Measurements from ENCODE around the gene MTHFD1L.

DNA sequence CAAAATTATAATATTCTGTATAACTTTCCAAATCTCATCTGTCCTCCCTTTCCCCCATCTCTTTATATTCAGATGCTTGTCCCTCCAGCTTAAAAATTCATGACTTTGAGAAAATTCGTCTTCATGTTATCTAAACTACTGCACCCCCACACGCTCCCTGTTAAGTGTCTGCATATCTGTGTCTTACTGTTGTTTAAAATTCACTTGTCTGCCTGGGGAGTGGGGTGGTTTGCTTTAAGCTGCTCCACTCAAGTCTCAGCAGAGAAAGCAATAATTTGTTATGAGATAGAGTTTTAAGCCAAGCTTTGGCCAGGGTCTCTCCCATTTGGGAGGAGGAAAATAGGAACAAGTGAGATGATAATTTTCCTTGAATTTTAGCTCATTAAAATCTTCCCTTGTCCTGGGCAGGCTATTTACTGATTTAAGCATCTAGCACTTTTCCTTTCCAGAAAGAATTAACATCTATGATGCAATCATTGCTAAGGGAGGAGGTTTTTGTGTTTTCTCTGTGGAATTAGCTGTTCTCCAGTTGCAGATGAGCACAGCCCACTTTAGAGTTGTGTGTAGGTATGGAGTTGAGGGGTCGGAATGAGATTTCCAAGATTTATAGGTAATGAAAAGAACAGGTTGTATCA is 36.8 kb downstream of the MTHFD1L start:
- TF ChIP-seq, protein P1, sequence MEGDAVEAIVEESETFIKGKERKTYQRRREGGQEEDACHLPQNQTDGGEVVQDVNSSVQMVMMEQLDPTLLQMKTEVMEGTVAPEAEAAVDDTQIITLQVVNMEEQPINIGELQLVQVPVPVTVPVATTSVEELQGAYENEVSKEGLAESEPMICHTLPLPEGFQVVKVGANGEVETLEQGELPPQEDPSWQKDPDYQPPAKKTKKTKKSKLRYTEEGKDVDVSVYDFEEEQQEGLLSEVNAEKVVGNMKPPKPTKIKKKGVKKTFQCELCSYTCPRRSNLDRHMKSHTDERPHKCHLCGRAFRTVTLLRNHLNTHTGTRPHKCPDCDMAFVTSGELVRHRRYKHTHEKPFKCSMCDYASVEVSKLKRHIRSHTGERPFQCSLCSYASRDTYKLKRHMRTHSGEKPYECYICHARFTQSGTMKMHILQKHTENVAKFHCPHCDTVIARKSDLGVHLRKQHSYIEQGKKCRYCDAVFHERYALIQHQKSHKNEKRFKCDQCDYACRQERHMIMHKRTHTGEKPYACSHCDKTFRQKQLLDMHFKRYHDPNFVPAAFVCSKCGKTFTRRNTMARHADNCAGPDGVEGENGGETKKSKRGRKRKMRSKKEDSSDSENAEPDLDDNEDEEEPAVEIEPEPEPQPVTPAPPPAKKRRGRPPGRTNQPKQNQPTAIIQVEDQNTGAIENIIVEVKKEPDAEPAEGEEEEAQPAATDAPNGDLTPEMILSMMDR (IDR thresholded peaks at IDR 0.05) = no peak
- no peak for TF ChIP-seq POLR2A (IDR thresholded peaks at IDR 0.05)

All from body of pancreas (tissue), 4 donors.